ENCODE results near the gene ZNF652.
"Not testable (repeated sequence)": the region's sequence is repeated elsewhere in the genome, so short reads cannot be mapped to it uniquely, and the experiment has no call there.

The ZNF652 gene

DNA sequence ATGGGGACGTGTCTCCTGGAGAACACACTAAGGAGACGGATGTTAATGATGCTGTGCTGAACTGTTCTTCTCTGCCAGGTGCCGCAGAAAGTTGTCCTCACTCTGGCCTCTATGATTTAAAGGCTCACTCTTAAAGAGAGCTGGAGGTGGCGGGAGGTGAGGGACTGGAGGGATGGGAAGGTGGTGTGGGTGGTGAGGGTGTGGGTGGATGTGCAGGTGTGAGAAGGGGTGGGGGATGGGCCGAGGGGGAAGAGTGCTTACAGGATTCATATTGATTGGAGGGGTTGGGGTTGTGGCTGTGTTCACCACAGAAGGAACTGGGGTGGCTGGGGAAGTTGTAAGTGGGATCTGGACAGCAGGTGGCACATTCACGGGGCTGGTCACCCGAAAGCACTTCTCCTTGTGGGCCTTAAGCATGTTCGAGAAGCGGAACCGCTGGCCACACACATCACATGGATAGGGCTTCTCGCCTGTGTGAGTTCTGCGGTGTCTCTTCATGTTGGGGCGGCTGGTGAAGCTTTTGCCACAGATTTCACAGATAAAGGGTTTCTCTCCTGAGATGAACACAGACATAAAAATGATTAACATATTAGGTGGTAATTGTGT is 63.6 kb downstream of the ZNF652 start:
- no peak for DNase-seq

GRCh38 chr17:49297141-49297540 is 64.9 kb downstream of the ZNF652 start:
- no peak for DNase-seq

DNA sequence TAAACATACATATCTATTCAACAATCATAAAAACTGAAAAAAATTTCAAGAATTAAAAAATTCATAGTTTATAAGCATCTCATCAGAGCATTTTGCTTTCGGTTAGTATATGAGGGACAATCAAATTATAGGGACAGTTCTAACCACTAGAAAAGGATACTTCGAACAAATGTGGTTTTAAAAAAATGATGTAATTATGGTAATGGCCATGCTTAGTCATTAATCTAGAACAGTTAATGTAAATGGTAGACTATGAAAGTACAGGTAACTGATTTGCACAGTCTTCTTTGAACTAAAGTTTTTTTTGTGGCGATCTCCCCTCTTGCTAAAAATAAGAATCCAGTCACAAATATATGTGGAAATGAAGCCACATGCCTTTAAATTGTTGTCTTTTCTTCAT is 67.9 kb downstream of the ZNF652 start:
- DNase-seq, result no peak

GRCh38 chr17:49292901-49293300 is 69.1 kb downstream of the ZNF652 start:
- no peak for DNase-seq

DNA sequence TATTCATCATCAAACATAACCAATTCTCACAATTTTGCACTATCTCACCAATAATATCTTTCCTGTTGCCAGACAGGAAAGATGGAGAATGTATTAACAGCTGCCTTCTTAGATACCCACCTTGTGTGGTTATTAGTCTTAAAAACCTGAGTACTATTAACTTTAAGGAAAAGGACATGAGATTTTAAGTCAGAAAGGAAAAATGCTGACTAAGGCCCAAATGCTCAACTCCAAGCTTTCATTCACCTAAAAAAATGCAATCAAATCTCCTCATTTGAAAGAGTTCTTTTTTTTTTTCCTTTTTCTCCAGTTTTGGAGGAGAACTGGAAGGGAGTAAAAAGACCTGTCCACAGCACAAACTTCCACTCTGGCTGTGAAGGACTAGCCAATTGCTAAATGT is 70.1 kb downstream of the ZNF652 start:
- DNase-seq, result no peak

- DNase-seq, result no peak
Measured at GRCh38 chr17:49290690-49291359, 71.2 kb downstream of the ZNF652 start.

DNA sequence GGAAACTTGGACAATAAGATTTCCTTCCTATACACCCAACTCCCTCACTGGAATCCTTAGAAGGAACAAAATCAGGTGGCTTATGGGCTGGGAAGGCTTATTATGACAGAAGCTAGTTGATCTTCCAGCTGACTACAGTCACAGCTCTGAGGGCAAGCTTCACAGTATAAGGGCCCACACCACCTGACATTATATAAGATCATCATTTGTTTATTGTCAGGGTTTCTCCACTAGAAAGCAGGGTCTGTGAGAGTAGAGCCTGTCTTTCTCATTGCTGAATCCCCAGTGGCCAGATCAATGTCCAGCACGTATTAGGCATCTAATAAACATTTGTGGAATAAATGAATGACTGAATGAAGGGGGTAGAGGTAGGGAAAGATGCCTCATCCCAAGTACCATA is 73.7 kb downstream of the ZNF652 start:
- DNase-seq, result no peak

- DNase-seq, result no peak
Measured at GRCh38 chr17:49287481-49287880, 74.6 kb downstream of the ZNF652 start.

- not testable (repeated sequence) for DNase-seq
Measured at GRCh38 chr17:49286261-49286973, 75.6 kb downstream of the ZNF652 start.

DNA sequence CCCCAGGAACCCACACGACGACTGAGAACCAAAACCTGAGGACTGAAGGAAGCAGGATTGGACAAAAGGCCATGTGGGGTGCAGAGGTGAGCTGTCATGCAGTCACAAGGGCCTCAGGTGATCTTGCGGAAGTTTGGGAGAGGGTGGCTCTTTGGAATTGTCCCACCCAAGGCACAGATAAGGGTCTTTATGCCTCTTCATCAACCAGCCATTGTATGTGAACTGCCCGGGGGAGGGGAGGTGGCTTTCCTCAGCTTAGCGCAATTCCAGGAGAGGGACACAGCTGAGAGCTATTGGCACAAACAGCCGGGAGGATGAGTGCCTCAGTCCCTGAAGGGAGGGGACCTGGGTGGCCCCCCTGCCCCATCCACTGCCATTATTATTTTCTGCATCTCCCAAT is 76.3 kb downstream of the ZNF652 start:
- no peak for DNase-seq

GRCh38 chr17:49280918-49281317 is 81.1 kb downstream of the ZNF652 start:
- no peak for DNase-seq

- no peak for DNase-seq
Measured at GRCh38 chr17:49280061-49280460, 82.0 kb downstream of the ZNF652 start.

- not testable (repeated sequence) for DNase-seq
Measured at GRCh38 chr17:49279263-49280015, 82.6 kb downstream of the ZNF652 start.

GRCh38 chr17:49278076-49278475 is 84.0 kb downstream of the ZNF652 start:
- no peak for DNase-seq

- no peak for DNase-seq
Measured at GRCh38 chr17:49277638-49278037, 84.4 kb downstream of the ZNF652 start.

GRCh38 chr17:49275981-49276380 is 86.1 kb downstream of the ZNF652 start:
- not testable (repeated sequence) for DNase-seq

DNA sequence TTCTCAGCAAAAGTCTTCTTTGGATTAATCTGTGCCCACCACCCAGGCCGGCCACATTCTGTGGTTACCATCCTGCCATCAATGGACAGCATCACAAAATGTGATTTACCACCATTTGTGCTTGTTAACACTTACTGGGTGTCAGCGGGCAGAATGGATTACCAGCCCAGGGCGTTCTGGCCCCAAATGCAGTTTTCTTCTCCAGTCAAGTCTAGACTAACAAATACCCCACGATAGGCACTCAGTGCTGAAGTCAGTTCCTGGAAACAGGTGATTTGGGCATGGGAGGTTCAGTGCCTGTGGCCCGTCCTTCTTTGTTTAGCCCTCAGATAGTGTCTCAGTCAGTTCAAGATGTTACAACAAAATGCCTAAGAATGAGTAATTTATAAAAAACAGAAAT is 92.7 kb downstream of the ZNF652 start:
- no peak for DNase-seq

DNA sequence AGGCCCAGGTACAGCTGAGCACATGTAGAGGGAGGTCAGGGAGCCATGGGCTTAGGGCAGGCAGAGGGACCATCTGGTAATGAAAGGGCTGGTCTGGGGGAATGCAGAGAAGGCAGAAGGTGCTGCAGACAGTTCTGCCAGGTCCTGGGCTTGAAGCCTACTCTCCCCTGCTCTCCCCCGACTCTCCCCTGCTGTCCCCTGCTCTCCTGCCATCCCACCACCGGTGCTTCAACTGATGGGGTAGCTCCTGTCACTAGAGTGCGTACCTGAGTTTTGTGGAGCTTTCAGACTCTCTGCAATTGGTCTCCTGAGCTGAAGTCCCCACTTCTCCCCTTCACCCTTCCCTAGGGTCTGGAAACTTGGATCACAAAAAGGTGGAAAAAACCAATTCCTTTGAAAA is 94.1 kb downstream of the ZNF652 start:
- no peak for DNase-seq

- no peak for DNase-seq
Measured at GRCh38 chr17:49266233-49266632, 95.8 kb downstream of the ZNF652 start.

- not testable (repeated sequence) for DNase-seq
Measured at GRCh38 chr17:49261540-49261939, 100.5 kb downstream of the ZNF652 start.

GRCh38 chr17:49260817-49261291 is 101.2 kb downstream of the ZNF652 start:
- DNase-seq, result no peak

DNA sequence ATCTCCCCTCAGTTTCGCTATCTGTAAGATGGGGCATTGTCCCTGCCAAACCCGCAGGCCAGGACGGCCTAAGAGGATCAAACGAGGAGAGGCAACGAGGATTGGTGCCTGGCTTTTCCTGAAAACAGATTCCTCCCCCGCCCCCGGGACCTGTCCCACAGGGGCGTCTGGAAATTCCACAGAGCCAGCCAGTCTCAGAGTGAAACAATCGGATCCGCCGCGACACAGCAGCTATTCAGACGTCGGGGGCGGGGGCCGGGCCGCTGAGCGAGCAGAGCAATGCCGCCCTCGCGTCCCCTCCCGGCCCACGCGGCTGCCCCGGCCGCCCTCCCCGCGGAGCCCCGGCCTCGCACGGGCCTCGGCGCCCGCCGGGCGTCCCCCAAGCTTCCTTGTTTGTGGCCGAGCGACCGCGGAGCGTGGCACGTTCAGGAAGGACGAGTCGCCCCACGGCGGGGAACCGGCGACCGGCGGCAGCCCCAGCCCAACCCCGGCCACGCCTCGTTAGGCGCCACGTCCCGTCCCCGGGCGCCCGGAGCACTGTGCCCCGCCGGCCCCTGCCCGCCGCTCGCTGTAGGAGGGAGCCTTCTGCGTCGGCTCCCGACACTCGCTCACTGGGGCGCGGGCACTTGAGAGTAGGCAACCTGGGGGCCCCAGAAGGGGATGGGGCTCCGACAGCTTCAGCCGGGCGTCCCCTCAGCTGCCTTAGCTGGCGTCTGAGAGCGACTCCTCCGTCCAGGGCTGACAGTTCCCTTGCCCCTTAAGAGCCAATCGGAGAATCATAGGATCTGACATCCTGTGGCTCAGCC is 101.8 kb downstream of the ZNF652 start:
- no peak for DNase-seq

DNA sequence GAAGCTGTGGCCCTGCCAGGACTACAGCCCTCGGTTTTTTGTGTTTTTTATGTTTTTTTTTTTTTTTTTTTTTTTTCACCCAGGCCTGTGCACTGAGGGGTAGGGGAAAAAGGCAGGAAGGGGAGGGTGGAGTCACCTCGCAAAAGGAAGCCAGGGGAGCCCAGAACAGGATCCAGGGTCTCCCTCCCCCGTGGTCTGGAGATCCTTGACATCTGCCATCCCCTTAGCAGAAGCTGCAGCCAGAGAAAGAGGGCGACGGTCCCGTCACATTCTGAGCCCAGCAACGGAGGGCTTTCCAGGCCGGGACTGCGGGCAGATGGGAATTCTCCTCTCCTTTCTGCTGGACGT is 102.4 kb downstream of the ZNF652 start:
- DNase-seq, result no peak
